Activated CD4-positive, alpha-beta T cell treated with anti-CD3 and anti-CD28 coated beads, Interleukin-2, amount 50 U/mL, for 24 hours (primary cell): ENCODE data around the gene HEPACAM.

Experiments
- DNase-seq, 2 donors: peaks; one replicate each; pipeline ENCODE4 v3.0.0-alpha.2; 2020; ENCODE audit warnings: low read depth in 1 of 2, low spot score in 1 of 2

Gene HEPACAM

GRCh38 chr11:124870430-124870829 lies 65.4 kb downstream of the HEPACAM start:
- no peak for DNase-seq

GRCh38 chr11:124869856-124870387 lies 65.9 kb downstream of the HEPACAM start:
- DNase-seq = no peak

GRCh38 chr11:124869331-124869730 lies 66.5 kb downstream of the HEPACAM start:
- no peak for DNase-seq
